Cardiac muscle cell (in vitro differentiated cells and primary cell): ENCODE results near the gene ARHGEF7. TPM values are rescaled to one million over a fixed set of nuclear protein-coding genes. Genes with fewer than 3 reads are reported as not detected.

Experiments
- DNase-seq, 2 donors: peaks; one replicate each; pipeline versions ENCODE4 v3.0.0 to v3.0.0-alpha.2; 2010 to 2017; ENCODE audit warnings: low read depth in 1 of 2, low spot score in 1 of 2
- H3K27ac ChIP-seq: fragments of 200-600 bp; sonication (generic); 2 replicates; pipeline ENCODE4 v1.5.1; 2016
- H3K27me3 ChIP-seq: fragments of 200-600 bp; sonication (generic); 2 replicates; pipeline ENCODE4 v1.6.0; 2016; ENCODE audit warnings: control low read depth
- H3K36me3 ChIP-seq: fragments of 200-600 bp; sonication (generic); 2 replicates; pipeline ENCODE4 v1.5.1; 2016; ENCODE audit warnings: control low read depth
- H3K4me1 ChIP-seq: fragments of 200-600 bp; sonication (generic); 2 replicates; pipeline ENCODE4 v1.8.1; 2017; ENCODE audit warnings: low read depth, mild to moderate bottlenecking, mixed run types
- H3K4me3 ChIP-seq: fragments of 200-600 bp; sonication (generic); 2 replicates; pipeline ENCODE4 v1.5.1; 2016; ENCODE audit warnings: mild to moderate bottlenecking
- H3K9me3 ChIP-seq: fragments of 200-600 bp; sonication (generic); 2 replicates; pipeline ENCODE4 v1.5.1; 2017; ENCODE audit warnings: low read depth, mild to moderate bottlenecking, control low read depth
- CTCF ChIP-seq: IDR thresholded peaks from 2 replicates; pipeline ENCODE4 v1.5.1; 2012; ENCODE audit warnings: low read depth, mild to moderate bottlenecking, low read length
- polyA plus RNA-seq: library from polyadenylated mRNA; unstranded; fragments of >200 nt; fragmentation: Nextera tagmentation; extraction: Ambion mirVana; gene quantifications from 2 replicates; pipeline ENCODE4 v1.2.1, GENCODE V29; 2016
- total RNA-seq: library from RNA; depleted of rRNA; stranded (reverse); fragments of >200 nt; gene quantifications from 2 replicates; pipeline ENCODE4 v1.2.3, GENCODE V29; 2016

Gene ARHGEF7
- total and polyA plus RNA-seq, 2 experiments from 2014 or later: 20.4 to 32.3 TPM

- Histone ChIP-seq H3K4me1 (no peaks in the 10 kb centered on the region), H3K27me3 (no peaks in the 10 kb centered on the region), H3K36me3 (peaks cover 18% of the 10 kb centered on the region), H3K9me3 (no peaks in the 10 kb centered on the region), H3K4me3 (no peak overlapping the region), H3K27ac (no peak overlapping the region)
- TF ChIP-seq CTCF: no peak
- DNase-seq: no peak
Observed at GRCh38 chr13:111295886-111296285, 180.8 kb downstream of the ARHGEF7 start.

- no peak for DNase-seq
- no peak overlapping the region for H3K4me3 ChIP-seq
- no peaks in the 10 kb centered on the region for H3K27me3 ChIP-seq
- no peak for TF ChIP-seq CTCF
- no peaks in the 10 kb centered on the region for H3K9me3 ChIP-seq
- no peak overlapping the region for H3K27ac ChIP-seq
- peaks cover 19% of the 10 kb centered on the region for H3K36me3 ChIP-seq
- H3K4me1 ChIP-seq: no peaks in the 10 kb centered on the region
Observed at GRCh38 chr13:111296417-111296816, 181.3 kb downstream of the ARHGEF7 start.

- peaks cover 13% of the 10 kb centered on the region for H3K36me3 ChIP-seq
- H3K4me3 ChIP-seq: no peak overlapping the region
- H3K27me3 ChIP-seq: no peaks in the 10 kb centered on the region
- H3K27ac ChIP-seq: no peak overlapping the region
- DNase-seq: no peak
- H3K4me1 ChIP-seq: no peaks in the 10 kb centered on the region
- no peaks in the 10 kb centered on the region for H3K9me3 ChIP-seq
- no peak for TF ChIP-seq CTCF
Observed at GRCh38 chr13:111298214-111298975, 183.3 kb downstream of the ARHGEF7 start.

- no peak for DNase-seq
- Histone ChIP-seq H3K27me3 (no peaks in the 10 kb centered on the region), H3K27ac (no peak overlapping the region), H3K4me3 (no peak overlapping the region), H3K4me1 (no peaks in the 10 kb centered on the region), H3K36me3 (peaks cover 30% of the 10 kb centered on the region), H3K9me3 (no peaks in the 10 kb centered on the region)
- TF ChIP-seq CTCF: no peak
Observed at GRCh38 chr13:111302045-111302726, 187.1 kb downstream of the ARHGEF7 start.

- no peak for DNase-seq
- TF ChIP-seq CTCF: no peak
Observed at GRCh38 chr13:111303559-111303958, 188.4 kb downstream of the ARHGEF7 start.

More at GRCh38 chr13:111303559-111303958, 188.4 kb downstream of the ARHGEF7 start:
- Histone ChIP-seq H3K27ac (no peak overlapping the region), H3K27me3 (no peaks in the 10 kb centered on the region), H3K4me3 (no peak overlapping the region), H3K4me1 (no peaks in the 10 kb centered on the region), H3K9me3 (no peaks in the 10 kb centered on the region), H3K36me3 (peaks cover 27% of the 10 kb centered on the region)
